ENCODE results near the gene JAKMIP3. TPM values are rescaled to one million over a fixed set of nuclear protein-coding genes. Genes with fewer than 3 reads are reported as not detected.

Gene JAKMIP3
- total RNA-seq, 1 experiment from 2014 or later = 0.17 TPM

DNA sequence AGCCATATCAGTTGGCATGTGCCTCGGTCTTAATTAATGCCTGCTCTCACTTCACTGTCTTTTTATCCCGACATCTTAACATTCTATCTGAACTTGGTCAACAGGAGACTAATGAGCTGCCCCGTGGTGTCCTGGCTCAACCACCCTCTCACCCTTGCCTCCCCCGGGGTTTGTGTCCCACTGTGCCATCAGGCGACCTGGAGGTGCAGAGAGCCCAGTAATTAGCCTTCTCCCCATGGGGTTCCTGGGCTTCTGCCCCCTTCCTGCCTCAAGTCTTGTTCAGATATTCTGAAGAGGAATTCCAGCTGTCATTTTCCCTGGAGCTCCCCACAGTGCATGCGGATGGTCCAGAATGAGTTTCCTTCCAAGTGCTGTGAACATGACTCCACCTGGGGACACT lies 10.1 kb upstream of the JAKMIP3 start:
- H4K20me1 ChIP-seq (ENCODE audit: insufficient read depth) = no peaks in the 10 kb centered on the region
- ATAC-seq (no peak), DNase-seq (ENCODE audit: low read depth, low spot score) (no peak)
- no peak overlapping the region for H2AFZ ChIP-seq (ENCODE audit: low read depth, low read length, poor library complexity, severe bottlenecking)
- BruUV-seq (replicated peaks) = no TSS peak
- CTCF ChIA-PET = no interaction called here
- no peak overlapping the region for H3K4me2 ChIP-seq (ENCODE audit: low read length)
- POLR2A ChIA-PET = no interaction called here
- no peak overlapping the region for H3K4me3 ChIP-seq (replicated peaks in 1 of 2; ENCODE audit: low read depth in 1 of 2, low read length in 2 of 2)
- RAD21 ChIA-PET (ENCODE audit: low non-redundant PET in 1 of 2, low total read pairs in 2 of 2, uncharacterized antibody in 2 of 2, unreplicated experiment in 2 of 2) = no interaction called here
- no peaks in the 10 kb centered on the region for H3K27me3 ChIP-seq (ENCODE audit: insufficient read depth, low read length)
- H3K36me3 ChIP-seq (ENCODE audit: control insufficient read depth in 1 of 2, insufficient read depth in 2 of 2, low read length in 2 of 2) = no peaks in the 10 kb centered on the region
- H3K79me2 ChIP-seq (ENCODE audit: insufficient read depth, low read length) = no peaks in the 10 kb centered on the region
- H3K27ac ChIP-seq (ENCODE audit: low read depth, low read length) = no peak overlapping the region
- H3K9ac ChIP-seq (ENCODE audit: low read length) = no peak overlapping the region
- H3K9me2 ChIP-seq (ENCODE audit: insufficient read depth) = no peaks in the 10 kb centered on the region
- TF ChIP-seq EZH2phosphoT487 (IDR thresholded peaks at IDR 0.05; ENCODE audit: borderline replicate concordance) = no peak
- no peak for TF ChIP-seq YY1 (IDR thresholded peaks at IDR 0.05; ENCODE audit: extremely low read depth, insufficient replicate concordance, low read depth, low read length)
- no peak for TF ChIP-seq SIN3A (IDR thresholded peaks at IDR 0.05; ENCODE audit: low read depth)
- no peak for TF ChIP-seq SRF (IDR thresholded peaks at IDR 0.05; ENCODE audit: low read depth)
- TF ChIP-seq MAX (IDR thresholded peaks at IDR 0.05) = no peak
- no peak for TF ChIP-seq RAD21 (IDR thresholded peaks at IDR 0.05; ENCODE audit: low read depth)
- no peak for TF ChIP-seq ZBTB33 (IDR thresholded peaks at IDR 0.05; ENCODE audit: extremely low read depth, insufficient replicate concordance, low read length)
- TF ChIP-seq REST (IDR thresholded peaks at IDR 0.05; ENCODE audit: low read depth) = no peak
- no peak for TF ChIP-seq ATF3 (IDR thresholded peaks at IDR 0.05)
- TF ChIP-seq JUND (IDR thresholded peaks at IDR 0.05) = no peak
- TF ChIP-seq ZFX (IDR thresholded peaks at IDR 0.05) = no peak
- no peak for TF ChIP-seq TCF7L2 (IDR thresholded peaks at IDR 0.05; ENCODE audit: borderline replicate concordance, extremely low read depth, insufficient read depth, insufficient read length)
- no peak for TF ChIP-seq CBX3 (IDR thresholded peaks at IDR 0.05; ENCODE audit: low read depth)
- no peak for TF ChIP-seq CTCF (IDR thresholded peaks at IDR 0.05 in 2 of 3, conservative IDR thresholded peaks at IDR 0.05 in 1 of 3; ENCODE audit: borderline replicate concordance in 1 of 3, insufficient read depth in 1 of 3, low read depth in 2 of 3, low read length in 2 of 3)
- intact Hi-C loops (cut with micrococcal nuclease) = no loop called here
- no peaks in the 10 kb centered on the region for H3K4me1 ChIP-seq (ENCODE audit: control insufficient read depth in 1 of 2, insufficient read depth in 2 of 2, low read length in 2 of 2)
- no peaks in the 10 kb centered on the region for H3K9me3 ChIP-seq (ENCODE audit: control insufficient read depth in 1 of 2, insufficient read depth in 1 of 2, low read depth in 1 of 2, low read length in 2 of 2)
